Measurements from ENCODE around the gene SDC4. TPM values are rescaled to one million over a fixed set of nuclear protein-coding genes. Genes with fewer than 3 reads are reported as not detected.
A peak's percentile ranks its signal among the peaks of the same experiment; 100 is the strongest.

Gene SDC4
- total RNA-seq, 2 donors from 2014 or later, result 70.9 to 146 TPM

DNA sequence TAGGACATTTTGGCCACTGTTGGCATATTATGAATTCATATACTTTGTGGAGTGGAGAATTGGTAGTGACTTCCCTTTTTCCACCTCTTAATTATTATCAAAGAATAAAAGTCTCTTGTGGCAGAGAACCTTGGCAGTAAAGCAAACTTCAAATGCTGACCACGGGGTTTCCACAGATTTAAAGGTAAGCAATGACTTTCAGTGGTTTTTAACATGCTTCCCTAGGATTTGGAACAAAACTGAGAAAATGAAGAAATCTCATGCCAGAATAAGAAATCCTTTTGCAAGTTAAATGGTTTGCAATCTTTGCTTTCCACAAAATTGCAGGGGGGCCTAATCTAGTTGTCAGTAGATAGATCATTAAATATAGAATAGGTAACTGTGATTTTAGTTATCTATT is 2.0 kb upstream of the SDC4 start:
- TF ChIP-seq, protein P1, sequence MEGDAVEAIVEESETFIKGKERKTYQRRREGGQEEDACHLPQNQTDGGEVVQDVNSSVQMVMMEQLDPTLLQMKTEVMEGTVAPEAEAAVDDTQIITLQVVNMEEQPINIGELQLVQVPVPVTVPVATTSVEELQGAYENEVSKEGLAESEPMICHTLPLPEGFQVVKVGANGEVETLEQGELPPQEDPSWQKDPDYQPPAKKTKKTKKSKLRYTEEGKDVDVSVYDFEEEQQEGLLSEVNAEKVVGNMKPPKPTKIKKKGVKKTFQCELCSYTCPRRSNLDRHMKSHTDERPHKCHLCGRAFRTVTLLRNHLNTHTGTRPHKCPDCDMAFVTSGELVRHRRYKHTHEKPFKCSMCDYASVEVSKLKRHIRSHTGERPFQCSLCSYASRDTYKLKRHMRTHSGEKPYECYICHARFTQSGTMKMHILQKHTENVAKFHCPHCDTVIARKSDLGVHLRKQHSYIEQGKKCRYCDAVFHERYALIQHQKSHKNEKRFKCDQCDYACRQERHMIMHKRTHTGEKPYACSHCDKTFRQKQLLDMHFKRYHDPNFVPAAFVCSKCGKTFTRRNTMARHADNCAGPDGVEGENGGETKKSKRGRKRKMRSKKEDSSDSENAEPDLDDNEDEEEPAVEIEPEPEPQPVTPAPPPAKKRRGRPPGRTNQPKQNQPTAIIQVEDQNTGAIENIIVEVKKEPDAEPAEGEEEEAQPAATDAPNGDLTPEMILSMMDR (IDR thresholded peaks at IDR 0.05), result no peak

DNA sequence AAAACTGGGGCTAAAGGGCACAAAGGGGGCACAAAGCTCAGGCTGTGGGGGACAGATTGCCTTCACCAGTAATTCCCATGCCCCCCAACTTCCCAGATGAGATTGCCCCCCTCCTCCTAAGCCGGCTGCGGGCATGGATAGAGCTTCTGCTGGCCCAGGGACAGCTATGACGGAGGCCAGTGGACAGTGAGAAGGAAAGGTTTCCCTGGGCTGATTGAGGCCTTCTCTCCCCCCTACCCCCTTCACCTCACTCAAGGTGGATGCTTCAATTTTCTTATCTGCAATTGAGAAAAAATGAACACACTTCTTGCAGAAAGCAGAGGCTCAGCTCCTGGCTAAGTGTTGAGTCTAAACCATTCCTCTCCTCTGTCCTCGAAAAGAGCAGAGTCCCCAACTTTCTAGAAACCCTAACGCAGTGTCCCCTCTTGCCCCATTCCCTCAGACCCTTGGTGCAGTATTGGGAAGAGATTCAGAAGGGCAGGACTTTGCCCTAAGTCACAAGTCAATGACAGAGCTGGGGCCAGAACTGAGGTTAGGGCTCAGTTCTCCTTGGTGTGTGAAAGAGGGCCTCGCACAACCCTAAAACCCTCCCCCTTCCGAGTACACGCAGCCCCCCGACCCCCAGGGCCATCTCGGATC is 808 bp downstream of the SDC4 start:
- intact Hi-C loops (cut with DNase I), result no loop called here
- no peak for DNase-seq
- Histone ChIP-seq H3K27me3 (no peaks in the 10 kb centered on the region), H3K4me3 (peak overlapping the region; percentile 79), H3K27ac (peak overlapping the region; percentile 93), H3K9me3 (no peaks in the 10 kb centered on the region), H3K4me1 (peaks cover 11% of the 10 kb centered on the region), H3K9ac (ENCODE audit: low read depth in 2 of 2, low read length in 2 of 2) (peak overlapping the region; percentile 87 to 100), H3K36me3 (no peaks in the 10 kb centered on the region)
- TF ChIP-seq, protein P1 (IDR thresholded peaks at IDR 0.05), result no peak

More for the DNA sequence above, 2.0 kb upstream of the SDC4 start:
- DNase-seq, result no peak
- H3K27me3 ChIP-seq, result no peaks in the 10 kb centered on the region
- H3K4me3 ChIP-seq, result no peak overlapping the region
- no peaks in the 10 kb centered on the region for H3K9me3 ChIP-seq
- H3K4me1 ChIP-seq, result peaks cover 3% of the 10 kb centered on the region
- H3K27ac ChIP-seq, result no peak overlapping the region
- intact Hi-C loops (cut with DNase I), result no loop called here
- no peaks in the 10 kb centered on the region for H3K36me3 ChIP-seq
- no peak overlapping the region for H3K9ac ChIP-seq (ENCODE audit: low read depth in 2 of 2, low read length in 2 of 2)

DNA sequence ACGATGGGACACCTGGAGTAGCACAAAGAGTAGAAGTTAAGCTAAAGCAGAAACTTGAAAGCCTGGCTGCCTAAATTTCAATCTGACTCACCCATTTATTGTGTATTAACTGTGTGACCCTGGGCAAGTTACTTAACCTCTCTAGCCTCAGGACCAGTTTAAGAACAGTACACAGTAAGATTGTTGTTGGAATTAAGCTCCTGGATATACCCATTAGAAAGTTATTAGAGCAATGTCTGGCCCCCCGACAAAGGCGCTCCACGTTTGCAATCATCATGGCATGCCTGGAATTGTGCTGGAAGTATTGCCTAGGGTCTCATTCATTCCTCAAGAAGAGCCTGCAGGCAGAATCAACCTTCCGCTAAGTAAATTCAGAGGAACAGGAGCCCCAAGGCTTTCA is 1.4 kb downstream of the SDC4 start:
- Histone ChIP-seq H3K9me3 (no peaks in the 10 kb centered on the region), H3K36me3 (no peaks in the 10 kb centered on the region), H3K9ac (ENCODE audit: low read depth in 2 of 2, low read length in 2 of 2) (peak overlapping the region; percentile 87 to 100), H3K27ac (peak overlapping the region; percentile 93), H3K4me1 (peaks cover 14% of the 10 kb centered on the region), H3K4me3 (peak overlapping the region; percentile 79), H3K27me3 (no peaks in the 10 kb centered on the region)
- no peak for DNase-seq
- intact Hi-C loops (cut with DNase I), result no loop called here
- TF ChIP-seq, protein P1 (IDR thresholded peaks at IDR 0.05), result no peak

DNA sequence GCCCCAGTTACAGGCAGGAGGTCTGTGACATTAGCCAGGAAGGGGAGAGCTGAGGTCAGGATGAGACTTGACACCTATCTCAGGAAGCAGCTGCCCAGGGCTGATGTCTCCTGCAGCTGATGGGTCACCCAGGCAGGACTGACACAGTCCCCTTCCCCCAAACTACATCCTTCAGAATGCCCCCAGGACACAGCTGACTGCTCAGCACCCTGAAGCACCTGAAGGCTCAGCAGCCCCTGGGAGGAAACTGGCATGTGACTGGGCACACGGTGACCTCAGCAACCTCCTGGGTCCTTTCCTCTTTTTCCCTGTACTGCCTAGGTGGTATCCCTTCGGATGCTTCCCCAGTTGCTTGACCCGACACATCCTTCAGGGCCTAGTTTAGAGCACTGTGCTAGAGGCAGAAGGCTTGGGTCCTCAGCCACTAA is 1.9 kb downstream of the SDC4 start:
- peak overlapping the region; percentile 66 to 100 for H3K9ac ChIP-seq (ENCODE audit: low read depth in 2 of 2, low read length in 2 of 2)
- H3K4me1 ChIP-seq, result peaks cover 14% of the 10 kb centered on the region
- no peak for DNase-seq
- no peaks in the 10 kb centered on the region for H3K9me3 ChIP-seq
- no peaks in the 10 kb centered on the region for H3K36me3 ChIP-seq
- peak overlapping the region; percentile 79 for H3K4me3 ChIP-seq
- H3K27me3 ChIP-seq, result no peaks in the 10 kb centered on the region
- peak overlapping the region; percentile 93 for H3K27ac ChIP-seq
- intact Hi-C loops (cut with DNase I), result no loop called here
- TF ChIP-seq, protein P1 (IDR thresholded peaks at IDR 0.05), result no peak

DNA sequence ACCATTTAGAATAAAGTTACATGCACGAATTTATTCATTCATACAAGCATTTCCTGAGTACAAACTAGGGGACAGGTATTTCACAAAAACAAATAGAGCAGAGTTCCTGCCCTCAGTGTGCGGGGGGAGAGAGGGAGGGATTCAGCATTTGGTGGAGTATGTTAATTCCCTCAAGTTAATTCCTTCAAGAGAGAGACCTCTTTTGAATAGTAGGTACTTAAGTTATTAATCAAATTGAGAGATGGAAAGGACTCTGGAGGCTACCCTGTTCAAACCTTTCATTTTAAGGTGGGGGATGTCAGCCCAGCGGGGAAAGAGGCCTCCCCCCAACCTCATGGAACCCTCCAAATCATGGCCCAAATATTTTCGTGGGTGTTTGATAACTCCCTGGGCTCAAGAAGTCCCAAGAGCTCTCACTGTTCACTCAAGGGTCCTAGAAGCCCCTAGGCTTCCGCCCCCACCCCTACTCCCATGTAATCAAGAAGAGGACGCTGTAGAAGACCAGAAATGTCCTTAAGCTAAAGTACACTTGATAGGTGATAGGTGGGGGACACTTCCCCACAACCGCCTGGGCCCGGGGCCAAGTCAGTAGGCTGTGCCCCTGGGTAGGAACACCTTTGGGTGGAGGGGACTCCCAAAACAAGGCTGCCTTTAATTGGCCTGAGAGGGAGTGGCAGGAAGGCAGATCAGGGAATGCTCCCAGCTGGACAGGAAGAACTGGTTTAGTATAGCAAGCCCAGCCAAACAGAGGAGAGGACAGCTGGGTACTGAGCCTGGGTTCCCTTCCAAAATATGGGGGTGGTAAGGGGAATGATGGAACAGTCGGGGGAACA is 2.9 kb downstream of the SDC4 start:
- TF ChIP-seq, protein P1 (IDR thresholded peaks at IDR 0.05), result no peak
- Histone ChIP-seq H3K9ac (ENCODE audit: low read depth in 2 of 2, low read length in 2 of 2) (peak overlapping the region; percentile 66 to 100), H3K4me3 (peak overlapping the region; percentile 79), H3K9me3 (no peaks in the 10 kb centered on the region), H3K36me3 (no peaks in the 10 kb centered on the region), H3K4me1 (peaks cover 20% of the 10 kb centered on the region), H3K27me3 (no peaks in the 10 kb centered on the region), H3K27ac (peak overlapping the region; percentile 93)
- peak; percentile 90 for DNase-seq
- intact Hi-C loops (cut with DNase I), result no loop called here

All from colonic mucosa (tissue), 4 donors.